H1 (cell line): Measurements from ENCODE around the gene TAX1BP3. TPM values are rescaled to one million over a fixed set of nuclear protein-coding genes. Genes with fewer than 3 reads are reported as not detected.
A peak's percentile ranks its signal among the peaks of the same experiment; 100 is the strongest.

Experiments used
- CTCF ChIA-PET: fragments of 300-600 bp; sonication (Branson Sonifier 250); formaldehyde crosslinking; loops from one replicate; lab custom pipeline; 2021; ENCODE audit not compliant: partially characterized antibody; lab: Charles Lee
- POLR2A ChIA-PET: fragments of 300-600 bp; sonication (Branson Sonifier 250); formaldehyde crosslinking; loops from one replicate; lab custom pipeline; 2021; ENCODE audit warnings: inconsistent platforms; ENCODE audit not compliant: partially characterized antibody; lab: Charles Lee
- DNase-seq, 2 experiments: peaks; one replicate each; pipeline versions ENCODE4 v3.0.0 to v3.0.0-alpha.2; 2010 to 2022; ENCODE audit warnings: low spot score in 2 of 2, low read depth in 1 of 2, mixed read lengths in 1 of 2
- FAIRE-seq: peaks from 2 replicates; lab custom pipeline; 2011; peaks lifted over from hg19 to GRCh38; lab: Jason Lieb, UNC
- H2AFZ ChIP-seq: 2 replicates; pipeline ENCODE4 v1.8.1; 2012; ENCODE audit warnings: low read length, inconsistent platforms
- H2AK5ac ChIP-seq: 2 replicates; pipeline ENCODE4 v1.6.1; 2013; ENCODE audit warnings: low read depth, low read length
- H2BK120ac ChIP-seq: replicated peaks from 2 replicates; pipeline ENCODE3; 2013; ENCODE audit warnings: low read depth, low read length, inconsistent platforms
- H2BK12ac ChIP-seq: 2 replicates; pipeline ENCODE4 v1.6.1; 2013; ENCODE audit warnings: low read depth, low read length
- H2BK15ac ChIP-seq: 2 replicates; pipeline ENCODE4 v1.6.1; 2013; ENCODE audit warnings: low read length
- H2BK20ac ChIP-seq: 2 replicates; pipeline ENCODE4 v1.6.1; 2013; ENCODE audit warnings: low read length
- H2BK5ac ChIP-seq: 2 replicates; pipeline ENCODE4 v1.6.1; 2013; ENCODE audit warnings: low read depth, low read length
- H3K14ac ChIP-seq: 2 replicates; pipeline ENCODE4 v1.6.1; 2013; ENCODE audit warnings: inconsistent platforms; ENCODE audit not compliant: insufficient read length
- H3K18ac ChIP-seq: 2 replicates; pipeline ENCODE4 v1.6.1; 2013; ENCODE audit warnings: low read length; ENCODE audit errors: extremely low read depth
- H3K23ac ChIP-seq: 2 replicates; pipeline ENCODE4 v1.6.1; 2013; ENCODE audit warnings: inconsistent platforms; ENCODE audit not compliant: insufficient read length
- H3K23me2 ChIP-seq: 2 replicates; pipeline ENCODE4 v1.6.1; 2013; ENCODE audit warnings: low read depth, low read length
- H3K27ac ChIP-seq: 2 replicates; pipeline ENCODE4 v1.6.1; 2011; ENCODE audit warnings: low read depth, low read length, inconsistent platforms
- H3K27me3 ChIP-seq, 4 experiments: replicated peaks in 1 of 4; 1 replicate in 1 of 4; 2 replicates in 3 of 4; pipeline versions ENCODE4 v1.6.1 to v1.8.1; 2011 to 2013; ENCODE audit warnings: low read length in 3 of 4, mild to moderate bottlenecking in 3 of 4, inconsistent platforms in 2 of 4, mixed read lengths in 2 of 4, moderate library complexity in 1 of 4; ENCODE audit not compliant: control insufficient read depth in 3 of 4, insufficient read depth in 3 of 4; ENCODE audit errors: extremely low read depth in 1 of 4
- H3K36me3 ChIP-seq, 4 experiments: 2 replicates each; pipeline versions ENCODE4 v1.6.1 to v1.8.1; 2011 to 2013; ENCODE audit warnings: mild to moderate bottlenecking in 4 of 4, low read length in 3 of 4, moderate library complexity in 2 of 4, control low read depth in 1 of 4, inconsistent platforms in 1 of 4; ENCODE audit not compliant: insufficient read depth in 4 of 4, control insufficient read depth in 2 of 4
- H3K4ac ChIP-seq: replicated peaks from 2 replicates; pipeline ENCODE3; 2013; ENCODE audit warnings: low read length, low read depth, mixed read lengths, inconsistent platforms; ENCODE audit not compliant: insufficient read length
- H3K4me1 ChIP-seq, 4 experiments: replicated peaks in 1 of 4; 1 replicate in 1 of 4; 2 replicates in 3 of 4; pipeline versions ENCODE4 v1.6.1 to v1.8.1; 2011 to 2013; ENCODE audit warnings: low read length in 3 of 4, inconsistent platforms in 2 of 4, mixed read lengths in 1 of 4; ENCODE audit not compliant: insufficient read depth in 4 of 4, control insufficient read depth in 3 of 4
- H3K4me2 ChIP-seq, 2 experiments: 2 replicates each; pipeline versions ENCODE4 v1.6.1 to v1.8.1; 2011 to 2013; ENCODE audit warnings: low read depth in 2 of 2, low read length in 2 of 2, control low read depth in 1 of 2, inconsistent platforms in 1 of 2, mild to moderate bottlenecking in 1 of 2; ENCODE audit not compliant: insufficient read depth in 1 of 2
- H3K4me3 ChIP-seq, 4 experiments: fragments of 200-600, 300-600 bp in 1 of 4; sonication (generic), shearing (Covaris generic), sonication (Bioruptor Twin) in 1 of 4; 2 replicates each; pipeline versions ENCODE4 v1.5.1 to v1.8.1; 2011 to 2016; ENCODE audit warnings: low read length in 4 of 4, low read depth in 3 of 4, control low read depth in 2 of 4, inconsistent platforms in 2 of 4, mild to moderate bottlenecking in 2 of 4, mixed read lengths in 1 of 4, moderate library complexity in 1 of 4; ENCODE audit not compliant: insufficient read depth in 2 of 4; ENCODE audit errors: extremely low read depth in 1 of 4
- H3K56ac ChIP-seq: replicated peaks from 2 replicates; pipeline ENCODE3; 2013; ENCODE audit warnings: low read depth, mild to moderate bottlenecking, mixed read lengths, low read length, inconsistent platforms; ENCODE audit not compliant: insufficient read length
- H3K79me1 ChIP-seq: 2 replicates; pipeline ENCODE4 v1.6.1; 2013; ENCODE audit warnings: low read depth, low read length, control low read depth
- H3K79me2 ChIP-seq, 2 experiments: 2 replicates each; pipeline versions ENCODE4 v1.6.1 to v1.8.1; 2012 to 2013; ENCODE audit warnings: low read length in 2 of 2, mild to moderate bottlenecking in 2 of 2, inconsistent platforms in 1 of 2; ENCODE audit not compliant: insufficient read depth in 2 of 2, control insufficient read depth in 1 of 2
- H3K9ac ChIP-seq, 4 experiments: replicated peaks in 1 of 4; 1 replicate in 1 of 4; 2 replicates in 3 of 4; pipeline versions ENCODE4 v1.6.1 to v1.8.1; 2011 to 2013; ENCODE audit warnings: low read depth in 3 of 4, low read length in 3 of 4, control low read depth in 2 of 4, mild to moderate bottlenecking in 2 of 4, moderate library complexity in 2 of 4, inconsistent platforms in 1 of 4; ENCODE audit errors: extremely low read depth in 1 of 4
- H3K9me3 ChIP-seq, 2 experiments: 2 replicates each; pipeline versions ENCODE4 v1.6.1 to v1.8.1; 2012 to 2013; ENCODE audit warnings: mild to moderate bottlenecking in 2 of 2, moderate library complexity in 2 of 2, control low read depth in 1 of 2, inconsistent platforms in 1 of 2, low read depth in 1 of 2, low read length in 1 of 2, mixed read lengths in 1 of 2; ENCODE audit not compliant: insufficient read depth in 2 of 2
- H4K20me1 ChIP-seq, 2 experiments: replicated peaks in 1 of 2; 2 replicates each; pipeline versions ENCODE3 to v1.8.1; 2011 to 2013; ENCODE audit warnings: inconsistent platforms in 2 of 2, low read length in 2 of 2, mild to moderate bottlenecking in 1 of 2; ENCODE audit not compliant: insufficient read depth in 2 of 2, control insufficient read depth in 1 of 2
- H4K5ac ChIP-seq: 2 replicates; pipeline ENCODE4 v1.6.1; 2013; ENCODE audit warnings: low read length, low read depth, mixed read lengths, inconsistent platforms; ENCODE audit not compliant: insufficient read length
- H4K8ac ChIP-seq: 2 replicates; pipeline ENCODE4 v1.8.0; 2013; ENCODE audit warnings: mild to moderate bottlenecking, moderate library complexity, low read length, inconsistent platforms; ENCODE audit not compliant: insufficient read depth; ENCODE audit errors: extremely low read depth
- H4K91ac ChIP-seq: replicated peaks from 2 replicates; pipeline ENCODE3; 2013; ENCODE audit warnings: low read length, mixed read lengths, inconsistent platforms; ENCODE audit not compliant: insufficient read length
- CBX8 ChIP-seq: fragments of 300-800, 300-1000 bp; sonication (generic); IDR thresholded peaks from 2 replicates; pipeline ENCODE4 v1.7.1; 2016; ENCODE audit warnings: low read depth, low read length, borderline replicate concordance
- CTCF ChIP-seq, 3 experiments: IDR thresholded peaks; 1 replicate in 2 of 3; 2 replicates in 1 of 3; pipeline versions ENCODE4 v1.5.1 to v1.6.1; 2011; ENCODE audit warnings: low read length in 3 of 3, mild to moderate bottlenecking in 3 of 3, inconsistent platforms in 2 of 3, low read depth in 1 of 3, moderate library complexity in 1 of 3; ENCODE audit not compliant: insufficient read depth in 1 of 3; ENCODE audit errors: control extremely low read depth in 1 of 3
- EGR1 ChIP-seq: IDR thresholded peaks from 2 replicates; pipeline ENCODE4 v1.6.1; 2011; ENCODE audit warnings: low read depth, low read length, borderline replicate concordance
- GABPA ChIP-seq: IDR thresholded peaks from 2 replicates; pipeline ENCODE4 v1.6.1; 2011; ENCODE audit warnings: mild to moderate bottlenecking, low read length, moderate library complexity, borderline replicate concordance; ENCODE audit not compliant: insufficient read depth
- KDM1A ChIP-seq: fragments of 200-600, 300-600 bp; sonication (generic); IDR thresholded peaks from 2 replicates; pipeline ENCODE4 v1.7.1; 2016; ENCODE audit warnings: mild to moderate bottlenecking, low read length, borderline replicate concordance
- KDM4A ChIP-seq: IDR thresholded peaks from one replicate; pipeline ENCODE4 v1.7.1; 2012; ENCODE audit warnings: low read depth, mild to moderate bottlenecking, moderate library complexity, low read length, inconsistent platforms; ENCODE audit not compliant: severe bottlenecking
- POLR2A ChIP-seq, 2 experiments: IDR thresholded peaks; 1 replicate in 1 of 2; 2 replicates in 1 of 2; pipeline ENCODE4 v1.6.1; 2011; ENCODE audit warnings: low read depth in 2 of 2, low read length in 2 of 2, mild to moderate bottlenecking in 2 of 2; ENCODE audit errors: control extremely low read depth in 1 of 2
- SIX5 ChIP-seq: IDR thresholded peaks from 2 replicates; pipeline ENCODE4 v1.6.1; 2011; ENCODE audit warnings: mild to moderate bottlenecking, low read depth, low read length
- SP4 ChIP-seq: IDR thresholded peaks from 2 replicates; pipeline ENCODE4 v1.6.1; 2012; ENCODE audit warnings: low read length, inconsistent platforms
- ZNF274 ChIP-seq: IDR thresholded peaks from 2 replicates; pipeline ENCODE4 v1.7.0; 2012; ENCODE audit warnings: low read length, borderline replicate concordance; ENCODE audit errors: extremely low read depth
- WGBS, 2 experiments: shearing (Covaris generic) in 1 of 2; methylation state at CpG; one replicate each; pipeline versions ENCODE4 v1.1.6 to v1.1.7; 2013 to 2015; ENCODE audit warnings: low lambda C conversion rate in 2 of 2, mixed read lengths in 2 of 2, inconsistent platforms in 1 of 2, low coverage in 1 of 2, missing lambda C conversion rate in 1 of 2; ENCODE audit not compliant: insufficient replicate concordance in 2 of 2, insufficient coverage in 1 of 2, insufficient read length in 1 of 2; ENCODE audit errors: extremely low coverage in 1 of 2, missing lambda C conversion rate in 1 of 2; 5-methylcytosine and 5-hydroxymethylcytosine counted together
- polyA plus RNA-seq, 7 experiments: library from polyadenylated mRNA; depleted of rRNA in 3 of 7; stranded (reverse) in 5 of 7; unstranded in 2 of 7; fragments of >200 nt in 5 of 7; fragments of 200-250 nt in 2 of 7; gene quantifications; 1 replicate in 5 of 7; 2 replicates in 1 of 7; 4 replicates in 1 of 7; pipeline versions ENCODE4 v1.2.1 to v1.2.3, GENCODE V29; 2011 to 2013; ENCODE audit warnings: missing spikeins in 2 of 7, mixed read lengths in 2 of 7
- total RNA-seq: library from RNA; stranded (reverse); fragmentation: NEBNext Ultra II Directional; extraction: Animal tissue kit (Norgen Biotek cat#: 25700); gene quantifications from 2 replicates; pipeline ENCODE4 v1.2.1, GENCODE V29; 2021

TAX1BP3 gene
- total and polyA plus RNA-seq, 2 of the 8 experiments (the other 6 are each of a cell fraction or from before 2014, with no cell fraction given), result 65.3 to 81.8 TPM

DNA sequence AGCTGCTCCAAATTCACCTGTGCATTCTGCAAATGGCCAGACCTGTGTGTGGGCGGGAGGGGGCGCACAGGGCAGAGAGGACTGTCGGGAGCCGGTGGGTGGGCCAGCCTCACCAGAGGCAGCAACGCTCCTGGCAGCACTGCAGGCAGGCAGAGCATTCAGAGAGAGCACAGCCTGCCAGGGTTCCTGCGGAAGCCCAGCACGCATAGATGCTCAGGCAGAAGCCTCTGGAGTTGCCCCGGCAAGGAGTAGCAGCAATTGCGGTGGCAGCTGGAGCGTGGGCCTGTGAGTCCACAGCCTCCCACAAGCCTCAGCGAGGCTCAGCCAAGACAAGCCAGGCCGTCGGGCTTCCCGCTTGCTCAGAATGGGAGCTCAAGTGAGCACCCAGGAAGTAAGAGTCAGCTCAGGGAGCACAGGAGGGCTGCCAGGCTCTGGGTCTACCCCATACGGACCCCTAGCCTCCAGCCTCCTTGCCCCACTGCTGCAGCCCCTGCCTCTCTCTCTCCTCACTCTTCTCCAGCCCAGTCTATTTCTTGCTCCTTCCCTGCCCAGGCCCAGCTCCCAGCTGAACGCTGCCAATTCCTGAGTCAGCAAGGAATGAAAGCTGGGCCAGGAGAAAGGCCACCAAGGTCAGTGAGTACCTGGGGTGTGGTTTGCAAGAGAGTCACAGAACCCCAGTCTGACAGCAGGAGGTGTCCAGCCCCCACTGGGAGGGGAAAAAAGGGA is 9.9 kb upstream of the TAX1BP3 start:
- DNase-seq (peak in 1 of 2 experiments; percentile 79), FAIRE-seq (no peak)
- Histone ChIP-seq H3K4ac (no peak overlapping the region), H2BK12ac (no peak overlapping the region), H4K8ac (no peak overlapping the region; the same call in 1 of the 2 replicates), H3K18ac (no peak overlapping the region), H2AFZ (no peak overlapping the region), H3K23ac (no peak overlapping the region), H3K4me1 (peaks cover 0 to 2% (median 0%) of the 10 kb centered on the region in 4 experiments; a peak in 2 of 7 replicates), H3K79me1 (no peaks in the 10 kb centered on the region), H3K4me3 (no peak overlapping the region), H3K27ac (no peak overlapping the region), H2BK120ac (no peak overlapping the region), H3K27me3 (0 out of 7 replicates have a peak, but pooled peaks cover 0 to 2% (median 0%) of the 10 kb centered on the region in 4 experiments), H3K56ac (no peak overlapping the region), H3K4me2 (no peak overlapping the region), H3K9me3 (no peaks in the 10 kb centered on the region), H2BK20ac (no peak overlapping the region), H4K5ac (no peak overlapping the region), H2AK5ac (no peak overlapping the region), H4K20me1 (peaks cover 0 to 3% of the 10 kb centered on the region in 2 experiments), H3K9ac (no peak overlapping the region), H3K36me3 (no peaks in the 10 kb centered on the region), H3K14ac (no peak overlapping the region), H2BK15ac (no peak overlapping the region), H3K23me2 (no peaks in the 10 kb centered on the region), H2BK5ac (no peak overlapping the region), H4K91ac (peak overlapping the region; percentile 27), H3K79me2 (no peaks in the 10 kb centered on the region)
- ChIA-PET CTCF (interaction anchor here (0.6 to 4.2 kb wide), 16 partner anchors 10 to 629 kb away, joined by 3 to 29 read pairs (median 4); partner anchors contain the start of genes CTNS, HASPIN and SHPK), POLR2A (interaction anchor here (0.9 to 2.2 kb wide), 2 partner anchors 10 to 18 kb away, joined by 3 to 17 read pairs; partner anchors contain the start of genes EMC6 and TAX1BP3)
- 65% methylated on average over 16 of the region's 16 CpGs; no CpG with 5 or more reads in 1 of the 2 experiments for WGBS, 2 experiments
- peak; percentile 25; the same call in 1 of the 2 replicates for TF ChIP-seq GABPA
- TF ChIP-seq ZNF274, result no peak
- TF ChIP-seq EGR1, result peak; percentile 62; the same call in 1 of the 2 replicates
- no peak for TF ChIP-seq POLR2A (IDR thresholded peaks at IDR 0.05; ENCODE audit: control extremely low read depth in 1 of 2, low read depth in 2 of 2, low read length in 2 of 2)
- peak; percentile 48 to 67 (median 51) for TF ChIP-seq CTCF (IDR thresholded peaks at IDR 0.05; ENCODE audit: control extremely low read depth in 1 of 3, insufficient read depth in 1 of 3, low read depth in 1 of 3, low read length in 3 of 3)
- no peak for TF ChIP-seq KDM4A
- no peak for TF ChIP-seq SP4
- no peak for TF ChIP-seq SIX5
- no peak for TF ChIP-seq KDM1A
- no peak for TF ChIP-seq CBX8
